Stimulated activated naive CD8-positive, alpha-beta T cell treated with anti-CD3 and anti-CD28 coated beads, Interleukin-15, Interleukin-2, amounts not matched to agents 100 ng/mL and 50 ng/mL, for 24 hours (primary cell): Measurements from ENCODE around the gene ITGAL.

Source experiments
- H3K27ac Mint-ChIP-seq: one replicate; pipeline ENCODE4 v1.8.0; 2021; ENCODE audit warnings: mild to moderate bottlenecking, mixed read lengths
- H3K27me3 Mint-ChIP-seq: one replicate; pipeline ENCODE4 v1.8.0; 2021; ENCODE audit warnings: mixed read lengths
- H3K36me3 Mint-ChIP-seq: one replicate; pipeline ENCODE4 v1.8.0; 2021; ENCODE audit warnings: low read depth, mixed read lengths
- H3K4me1 Mint-ChIP-seq: one replicate; pipeline ENCODE4 v1.8.0; 2021; ENCODE audit warnings: low read depth, mixed read lengths
- H3K4me3 Mint-ChIP-seq: one replicate; pipeline ENCODE4 v1.8.0; 2021; ENCODE audit warnings: mild to moderate bottlenecking, mixed read lengths
- H3K9me3 Mint-ChIP-seq: one replicate; pipeline ENCODE4 v1.8.0; 2021; ENCODE audit warnings: mixed read lengths

Gene ITGAL

GRCh38 chr16:30524575-30525568, 52.3 kb downstream of the ITGAL start:
- H3K27me3 Mint-ChIP-seq: no peaks in the 10 kb centered on the region
- H3K4me1 Mint-ChIP-seq: peaks cover 22% of the 10 kb centered on the region
- H3K36me3 Mint-ChIP-seq: peaks cover 21% of the 10 kb centered on the region
- H3K27ac Mint-ChIP-seq: peak overlapping the region; percentile 65
- H3K4me3 Mint-ChIP-seq: no peak overlapping the region
- no peaks in the 10 kb centered on the region for H3K9me3 Mint-ChIP-seq

DNA sequence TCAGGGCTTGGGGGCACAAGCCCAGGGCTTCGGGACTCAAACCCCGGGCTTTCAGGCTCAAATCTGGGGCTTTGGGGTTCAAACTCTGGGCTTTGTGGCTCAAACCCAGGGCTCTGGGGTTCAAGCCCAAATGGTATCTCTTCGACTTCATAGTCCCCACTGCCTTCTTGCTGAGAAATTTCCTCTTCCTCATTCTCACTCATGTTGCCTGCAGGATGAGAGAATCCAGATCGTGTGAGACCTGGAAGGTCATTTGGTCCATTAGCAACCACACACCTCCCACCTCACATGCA, 53.2 kb downstream of the ITGAL start:
- Mint-ChIP-seq H3K27ac (no peak overlapping the region), H3K4me1 (peaks cover 30% of the 10 kb centered on the region), H3K4me3 (peak overlapping the region; percentile 82), H3K9me3 (no peaks in the 10 kb centered on the region), H3K36me3 (peaks cover 16% of the 10 kb centered on the region), H3K27me3 (no peaks in the 10 kb centered on the region)

DNA sequence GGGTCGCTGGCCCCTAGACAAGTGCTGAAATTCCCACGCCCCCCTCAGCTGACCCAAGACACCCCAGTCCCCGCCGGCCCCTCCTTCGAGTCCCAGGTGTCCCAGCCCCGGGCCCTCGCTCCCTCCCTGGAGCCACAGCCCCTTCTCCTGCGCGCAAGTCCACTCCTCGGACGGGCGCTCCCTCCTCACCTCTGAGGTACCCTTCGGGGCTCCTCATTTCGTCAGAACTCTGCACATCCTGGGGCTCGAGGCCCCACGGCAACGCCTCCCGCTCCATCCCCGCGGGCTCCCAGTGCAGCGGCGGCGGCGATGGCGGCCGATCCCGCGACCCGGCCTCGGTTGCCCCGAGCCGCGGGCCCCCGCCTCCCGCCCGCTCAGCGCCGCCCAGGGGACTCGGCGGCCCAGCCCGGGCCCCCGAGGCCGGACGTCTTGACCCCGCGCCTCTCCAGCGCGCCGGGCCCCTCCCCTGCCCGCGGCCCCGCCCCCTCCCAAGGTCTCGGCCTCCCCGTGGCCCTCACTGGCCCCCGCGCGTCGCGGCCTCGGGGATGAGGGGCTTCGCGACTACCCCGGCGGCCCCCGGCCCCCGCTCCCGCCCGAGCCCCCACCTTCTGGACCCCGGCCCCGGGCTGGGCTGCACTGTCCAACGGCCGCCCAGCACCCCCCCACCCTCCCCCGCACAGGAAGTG, 53.7 kb downstream of the ITGAL start, which contains the start of gene ZNF768:
ZNF768 (minus strand) TSS at position 430 of the 686 bp plus-strand sequence; CDS start at position 277, 153 bp downstream.
- H3K9me3 Mint-ChIP-seq: no peaks in the 10 kb centered on the region
- H3K4me3 Mint-ChIP-seq: peak within 1 kb of the TSS; percentile 82
- peak within 1 kb of the TSS; percentile 62 for H3K27ac Mint-ChIP-seq
- H3K36me3 Mint-ChIP-seq: peaks cover 20% of the 10 kb centered on the region
- no peaks in the 10 kb centered on the region for H3K27me3 Mint-ChIP-seq
- H3K4me1 Mint-ChIP-seq: peaks cover 32% of the 10 kb centered on the region

GRCh38 chr16:30526823-30527634, 54.5 kb downstream of the ITGAL start:
- Mint-ChIP-seq H3K27me3 (no peaks in the 10 kb centered on the region), H3K9me3 (no peaks in the 10 kb centered on the region), H3K4me3 (peak overlapping the region; percentile 71)

GRCh38 chr16:30527635-30528178, 55.2 kb downstream of the ITGAL start:
- Mint-ChIP-seq H3K27me3 (no peaks in the 10 kb centered on the region), H3K4me3 (peak overlapping the region; percentile 71), H3K4me1 (peaks cover 32% of the 10 kb centered on the region), H3K9me3 (no peaks in the 10 kb centered on the region), H3K27ac (peak overlapping the region; percentile 62), H3K36me3 (peaks cover 12% of the 10 kb centered on the region)

More at GRCh38 chr16:30526823-30527634, 54.5 kb downstream of the ITGAL start:
- Mint-ChIP-seq H3K36me3 (peaks cover 17% of the 10 kb centered on the region), H3K4me1 (peaks cover 32% of the 10 kb centered on the region), H3K27ac (peak overlapping the region; percentile 62)

GRCh38 chr16:30528799-30529457, 56.4 kb downstream of the ITGAL start:
- peaks cover 43% of the 10 kb centered on the region for H3K4me1 Mint-ChIP-seq
- no peak overlapping the region for H3K27ac Mint-ChIP-seq
- no peaks in the 10 kb centered on the region for H3K27me3 Mint-ChIP-seq
- no peaks in the 10 kb centered on the region for H3K9me3 Mint-ChIP-seq
- H3K4me3 Mint-ChIP-seq: no peak overlapping the region
- H3K36me3 Mint-ChIP-seq: peaks cover 17% of the 10 kb centered on the region

DNA sequence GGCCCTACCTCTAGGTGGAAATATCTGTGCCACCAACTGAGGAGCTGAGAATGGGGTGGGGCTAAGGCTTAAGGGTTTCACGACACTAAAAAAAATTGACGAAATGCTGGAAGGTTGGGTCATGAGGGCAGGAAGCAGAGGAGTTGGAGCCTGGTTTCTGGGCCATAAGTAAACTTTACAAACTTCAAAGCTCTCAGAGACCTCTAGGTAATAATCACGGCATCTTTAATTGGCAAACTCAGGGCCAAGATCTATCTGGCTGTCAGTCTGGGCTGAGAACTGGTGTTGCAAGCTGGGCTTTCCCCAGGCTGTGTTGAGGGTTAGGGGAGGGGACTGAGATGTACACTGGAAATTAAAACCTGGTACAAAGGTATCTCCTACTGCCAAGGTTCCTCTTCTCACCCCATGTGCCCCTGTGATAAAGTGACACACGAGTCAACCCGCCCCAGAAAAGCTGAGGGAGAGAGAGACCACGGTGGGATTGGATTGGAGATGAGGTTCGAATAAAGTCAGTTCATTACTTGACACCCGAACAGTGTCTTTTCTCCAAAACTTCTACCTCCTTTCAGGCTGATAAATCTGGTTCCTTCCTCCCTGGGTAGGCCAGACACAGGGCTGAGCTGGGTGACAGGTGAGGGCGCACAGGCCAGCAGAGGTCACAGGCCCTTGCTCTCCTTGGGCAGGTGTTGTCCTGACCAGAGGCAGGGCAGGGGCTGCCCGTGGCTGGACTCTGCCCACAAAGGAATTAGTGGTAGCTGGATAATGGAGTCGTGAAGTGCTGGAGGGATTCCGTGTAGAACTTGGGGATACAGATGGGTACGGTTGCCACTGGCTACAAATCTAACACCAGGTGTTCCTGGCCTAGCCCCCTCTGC, 57.9 kb downstream of the ITGAL start:
- peak overlapping the region; percentile 55 for H3K27ac Mint-ChIP-seq
- no peaks in the 10 kb centered on the region for H3K27me3 Mint-ChIP-seq
- no peak overlapping the region for H3K4me3 Mint-ChIP-seq
- H3K36me3 Mint-ChIP-seq: peaks cover 21% of the 10 kb centered on the region
- no peaks in the 10 kb centered on the region for H3K9me3 Mint-ChIP-seq
- peaks cover 46% of the 10 kb centered on the region for H3K4me1 Mint-ChIP-seq

DNA sequence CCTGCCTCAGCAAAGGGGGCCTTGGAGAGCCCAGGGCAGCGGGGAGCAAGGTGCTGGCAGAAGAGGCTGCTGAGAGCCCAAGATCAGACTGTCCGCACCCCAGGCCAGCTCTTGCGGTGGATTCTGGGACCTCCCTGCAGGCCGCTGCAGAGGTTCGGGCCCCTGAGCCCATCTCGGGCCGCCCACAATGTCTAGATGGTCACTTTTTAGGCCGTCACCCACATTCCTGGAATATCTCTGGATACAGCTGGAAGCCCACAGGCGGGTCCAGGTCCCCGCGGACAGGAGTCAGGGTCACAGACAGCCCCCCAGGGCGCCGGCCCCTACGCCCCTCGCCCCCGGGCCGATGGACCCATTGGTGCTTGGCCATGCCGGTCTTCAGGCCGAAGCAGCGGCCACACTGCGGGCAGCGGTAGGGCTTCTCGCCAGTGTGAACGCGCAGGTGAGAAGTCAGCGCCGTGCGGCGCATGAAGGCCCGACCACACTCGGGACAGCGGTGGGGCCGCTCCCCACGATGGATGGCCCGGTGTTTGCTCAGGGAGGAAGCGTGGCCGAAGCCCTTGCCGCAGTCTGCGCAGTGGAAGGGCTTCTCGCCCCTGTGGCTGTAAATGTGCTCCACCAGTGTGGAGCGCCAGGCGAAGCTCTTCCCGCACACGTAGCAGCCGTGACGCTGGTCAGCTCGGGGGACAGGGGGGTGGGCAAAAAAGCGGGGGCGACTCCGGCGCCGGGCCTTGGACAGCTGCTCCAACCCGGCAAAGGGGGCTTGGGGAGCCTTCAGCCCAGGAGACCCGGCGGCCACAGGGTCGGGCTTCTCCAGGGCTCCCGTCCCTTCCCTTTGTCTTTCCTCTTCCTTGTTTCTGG, 60.0 kb downstream of the ITGAL start:
- Mint-ChIP-seq H3K4me3 (no peak overlapping the region), H3K4me1 (peaks cover 57% of the 10 kb centered on the region), H3K36me3 (peaks cover 38% of the 10 kb centered on the region), H3K9me3 (no peaks in the 10 kb centered on the region), H3K27me3 (no peaks in the 10 kb centered on the region), H3K27ac (peak overlapping the region; percentile 91)

DNA sequence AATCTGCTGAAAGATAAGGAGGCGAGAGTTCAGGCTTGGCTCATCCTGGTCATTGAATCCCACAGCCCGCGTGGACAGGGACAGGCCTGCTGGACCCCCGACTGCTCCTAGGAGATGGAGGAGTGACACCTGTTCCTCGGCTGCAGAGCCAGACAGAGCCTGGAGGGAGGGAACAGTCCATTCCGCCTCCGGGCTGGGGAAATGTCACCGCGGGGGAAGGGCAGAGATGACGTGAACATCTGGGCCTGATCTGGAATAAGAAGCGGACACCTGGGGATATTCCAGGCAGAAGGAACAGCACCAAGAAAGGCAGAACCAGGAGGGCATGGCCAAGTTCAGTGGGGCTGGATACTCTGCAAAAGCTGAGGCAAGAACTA, 60.6 kb downstream of the ITGAL start:
- H3K4me3 Mint-ChIP-seq: peak overlapping the region; percentile 98
- H3K36me3 Mint-ChIP-seq: peaks cover 44% of the 10 kb centered on the region
- H3K9me3 Mint-ChIP-seq: no peaks in the 10 kb centered on the region
- peak overlapping the region; percentile 91 for H3K27ac Mint-ChIP-seq
- H3K27me3 Mint-ChIP-seq: no peaks in the 10 kb centered on the region
- H3K4me1 Mint-ChIP-seq: peaks cover 57% of the 10 kb centered on the region

- no peaks in the 10 kb centered on the region for H3K27me3 Mint-ChIP-seq
Observed at GRCh38 chr16:30533748-30534367, 61.3 kb downstream of the ITGAL start.

GRCh38 chr16:30534368-30535105, 62.0 kb downstream of the ITGAL start, which contains the start of gene ZNF747:
Gene ZNF747 (minus strand): TSS chr16:30534858. CDS start chr16:30534679, 179 bp downstream.
- H3K9me3 Mint-ChIP-seq: no peaks in the 10 kb centered on the region
- peaks cover 45% of the 10 kb centered on the region for H3K36me3 Mint-ChIP-seq
- H3K4me3 Mint-ChIP-seq: peak within 1 kb of the TSS; percentile 98
- H3K27ac Mint-ChIP-seq: peak within 1 kb of the TSS; percentile 100
- peaks cover 50% of the 10 kb centered on the region for H3K4me1 Mint-ChIP-seq
- H3K27me3 Mint-ChIP-seq: no peaks in the 10 kb centered on the region

More at GRCh38 chr16:30533748-30534367, 61.3 kb downstream of the ITGAL start:
- Mint-ChIP-seq H3K4me3 (peak overlapping the region; percentile 98), H3K9me3 (no peaks in the 10 kb centered on the region), H3K4me1 (peaks cover 54% of the 10 kb centered on the region), H3K27ac (peak overlapping the region; percentile 91), H3K36me3 (peaks cover 45% of the 10 kb centered on the region)
